Measurements from ENCODE around the gene KLRC2. TPM values are rescaled to one million over a fixed set of nuclear protein-coding genes. Genes with fewer than 3 reads are reported as not detected.
A peak's percentile ranks its signal among the peaks of the same experiment; 100 is the strongest.
"Not testable (repeated sequence)": the region's sequence is repeated elsewhere in the genome, so short reads cannot be mapped to it uniquely, and the experiment has no call there.

Gene KLRC2
- not detected for polyA plus RNA-seq (2013, experiment 1 of 2; ENCODE audit: insufficient read length)
- not detected for polyA plus RNA-seq (2013, experiment 2 of 2; ENCODE audit: insufficient read length)

- DNase-seq: peak; percentile 20
Observed at GRCh38 chr12:10435816-10436215, at the start of gene KLRC2. KLRC2 (minus strand) TSS chr12:10436010; CDS start chr12:10435986, 24 bp downstream.

- not testable (repeated sequence) for DNase-seq
Observed at GRCh38 chr12:10481901-10482300, 46.1 kb upstream of the KLRC2 start.

GRCh38 chr12:10472808-10473207 lies 37.0 kb upstream of the KLRC2 start:
- DNase-seq: not testable (repeated sequence)

GRCh38 chr12:10469701-10470100 lies 33.9 kb upstream of the KLRC2 start:
- DNase-seq: no peak

- DNase-seq: no peak
Observed at GRCh38 chr12:10466311-10466710, 30.5 kb upstream of the KLRC2 start.

GRCh38 chr12:10457760-10458159 lies 21.9 kb upstream of the KLRC2 start:
- no peak for DNase-seq

- DNase-seq: no peak
Observed at GRCh38 chr12:10456856-10457255, 21.0 kb upstream of the KLRC2 start.

GRCh38 chr12:10455766-10456165 lies 20.0 kb upstream of the KLRC2 start:
- DNase-seq: no peak

- no peak for DNase-seq
Observed at GRCh38 chr12:10454531-10454930, 18.7 kb upstream of the KLRC2 start.

- no peak for DNase-seq
Observed at GRCh38 chr12:10453156-10453555, 17.3 kb upstream of the KLRC2 start, which contains the start of gene KLRC1. KLRC1 (minus strand) TSS chr12:10453377; CDS start chr12:10451156, 2,221 bp downstream.

GRCh38 chr12:10448236-10448635 lies 12.4 kb upstream of the KLRC2 start:
- no peak for DNase-seq

GRCh38 chr12:10446052-10446451 lies 10.2 kb upstream of the KLRC2 start:
- peak; percentile 3 for DNase-seq

- DNase-seq: not testable (repeated sequence)
Observed at GRCh38 chr12:10441144-10441543, 5.3 kb upstream of the KLRC2 start.

GRCh38 chr12:10439608-10440274 lies 3.9 kb upstream of the KLRC2 start:
- not testable (repeated sequence) for DNase-seq

GRCh38 chr12:10437601-10438000 lies 1.8 kb upstream of the KLRC2 start:
- not testable (repeated sequence) for DNase-seq

GRCh38 chr12:10430623-10431022 lies 5.2 kb downstream of the KLRC2 start:
- DNase-seq: peak; percentile 32

- not testable (repeated sequence) for DNase-seq
Observed at GRCh38 chr12:10425938-10426337, 9.9 kb downstream of the KLRC2 start.

GRCh38 chr12:10424260-10424899 lies 11.4 kb downstream of the KLRC2 start:
- DNase-seq: not testable (repeated sequence)

GRCh38 chr12:10422159-10422558 lies 13.7 kb downstream of the KLRC2 start:
- DNase-seq: not testable (repeated sequence)

- DNase-seq: not testable (repeated sequence)
Observed at GRCh38 chr12:10420334-10420733, 15.5 kb downstream of the KLRC2 start, which contains the start of gene KLRC3. KLRC3 (minus strand) TSS chr12:10420595; CDS start chr12:10420550, 45 bp downstream.

GRCh38 chr12:10409392-10409791 lies 26.4 kb downstream of the KLRC2 start, which contains the start of gene KLRC4:
KLRC4 (minus strand) TSS chr12:10409757; CDS start chr12:10409575, 182 bp downstream.
- DNase-seq: no peak

GRCh38 chr12:10408842-10409241 lies 27.0 kb downstream of the KLRC2 start:
- DNase-seq: no peak

GRCh38 chr12:10406725-10407124 lies 29.1 kb downstream of the KLRC2 start:
- no peak for DNase-seq

- no peak for DNase-seq
Observed at GRCh38 chr12:10405294-10405693, 30.5 kb downstream of the KLRC2 start.
